ENCODE results near the gene AKAP13.

The AKAP13 gene

GRCh38 chr15:85568261-85568808 is 187.9 kb downstream of the AKAP13 start:
- no peaks in the 10 kb centered on the region for H3K27me3 ChIP-seq (ENCODE audit: control insufficient read depth in 3 of 3, insufficient read depth in 3 of 3, low read depth in 1 of 3, low read length in 3 of 3)
- H3K9me3 ChIP-seq (replicated peaks in 1 of 2; ENCODE audit: control insufficient read depth in 2 of 2, insufficient read depth in 1 of 2, low read depth in 1 of 2, low read length in 2 of 2): no peaks in the 10 kb centered on the region
- no peak overlapping the region for H4K91ac ChIP-seq (ENCODE audit: low read depth, low read length, poor library complexity)
- DNase-seq (ENCODE audit: low spot score): no peak
- H3K36me3 ChIP-seq (replicated peaks in 1 of 2; ENCODE audit: control insufficient read depth in 2 of 2, insufficient read depth in 2 of 2, low read length in 2 of 2): no peaks in the 10 kb centered on the region
- H3K79me1 ChIP-seq (ENCODE audit: low read depth, low read length): no peaks in the 10 kb centered on the region
- no peak overlapping the region for H3K4me2 ChIP-seq (ENCODE audit: insufficient read depth, low read length, poor library complexity, severe bottlenecking)
- H2BK15ac ChIP-seq (ENCODE audit: low read length): no peak overlapping the region
- H4K8ac ChIP-seq (ENCODE audit: low read depth, low read length): no peak overlapping the region
- H3K23ac ChIP-seq (ENCODE audit: low read depth, low read length, poor library complexity): no peak overlapping the region
- no peak overlapping the region for H2BK5ac ChIP-seq (ENCODE audit: low read length)
- no peak overlapping the region for H3K9ac ChIP-seq (ENCODE audit: low read depth, low read length, poor library complexity)
- H2BK12ac ChIP-seq (ENCODE audit: low read length): no peak overlapping the region
- no peak overlapping the region for H3K18ac ChIP-seq (ENCODE audit: low read length)
- no peak overlapping the region for H2AK5ac ChIP-seq (ENCODE audit: low read depth, low read length)
- no peak overlapping the region for H3K27ac ChIP-seq (replicated peaks; ENCODE audit: low read length)
- no CpG with 5 or more reads among the region's 7 CpGs for WGBS, 2 donors (ENCODE audit: extremely low coverage in 2 of 2, insufficient read length in 2 of 2, insufficient replicate concordance in 1 of 2)
- H2AFZ ChIP-seq (ENCODE audit: low read length): no peak overlapping the region
- no peak overlapping the region for H3K4ac ChIP-seq (ENCODE audit: low read length)
- H2BK120ac ChIP-seq (ENCODE audit: low read depth, low read length): no peak overlapping the region
- H3K4me1 ChIP-seq (ENCODE audit: control insufficient read depth in 2 of 2, insufficient read depth in 1 of 2, low read depth in 1 of 2, low read length in 2 of 2): peaks cover 0 to 1% of the 10 kb centered on the region in 2 donors
- no peak overlapping the region for H3K4me3 ChIP-seq (ENCODE audit: low read length in 2 of 2)
- H3K14ac ChIP-seq (ENCODE audit: low read length): no peak overlapping the region

DNA sequence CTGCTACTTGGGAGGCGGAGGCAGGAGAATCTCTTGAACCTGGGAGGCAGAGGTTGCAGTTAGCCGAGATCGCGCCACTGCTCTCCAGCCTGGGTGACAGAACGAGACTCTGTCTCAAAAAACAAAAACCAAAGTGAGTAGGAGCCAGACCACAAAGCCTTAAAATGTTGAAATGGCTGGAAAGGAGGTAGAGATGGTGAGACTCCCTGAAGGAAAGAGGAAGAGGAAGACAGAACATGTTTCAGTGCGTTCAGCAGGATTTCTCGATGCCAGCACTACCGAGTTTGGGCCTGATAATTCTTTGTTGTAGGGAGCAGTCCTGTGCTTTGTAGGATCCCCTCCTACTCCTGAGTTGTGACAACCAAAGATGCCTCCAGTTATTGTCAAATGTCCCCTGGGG is 189.9 kb downstream of the AKAP13 start:
- Histone ChIP-seq H3K4ac (ENCODE audit: low read length) (no peak overlapping the region), H3K36me3 (replicated peaks in 1 of 2; ENCODE audit: control insufficient read depth in 2 of 2, insufficient read depth in 2 of 2, low read length in 2 of 2) (peaks cover 0 to 8% of the 10 kb centered on the region in 2 donors), H3K9me3 (replicated peaks in 1 of 2; ENCODE audit: control insufficient read depth in 2 of 2, insufficient read depth in 1 of 2, low read depth in 1 of 2, low read length in 2 of 2) (no peaks in the 10 kb centered on the region), H4K8ac (ENCODE audit: low read depth, low read length) (no peak overlapping the region), H3K23ac (ENCODE audit: low read depth, low read length, poor library complexity) (no peak overlapping the region), H3K79me1 (ENCODE audit: low read depth, low read length) (no peaks in the 10 kb centered on the region), H2AK5ac (ENCODE audit: low read depth, low read length) (no peak overlapping the region), H3K4me3 (ENCODE audit: low read length in 2 of 2) (no peak overlapping the region), H2BK120ac (ENCODE audit: low read depth, low read length) (no peak overlapping the region), H3K9ac (ENCODE audit: low read depth, low read length, poor library complexity) (no peak overlapping the region), H3K4me1 (ENCODE audit: control insufficient read depth in 2 of 2, insufficient read depth in 1 of 2, low read depth in 1 of 2, low read length in 2 of 2) (peaks cover 0 to 1% of the 10 kb centered on the region in 2 donors), H2BK12ac (ENCODE audit: low read length) (no peak overlapping the region), H2BK5ac (ENCODE audit: low read length) (no peak overlapping the region), H2BK15ac (ENCODE audit: low read length) (no peak overlapping the region), H4K91ac (ENCODE audit: low read depth, low read length, poor library complexity) (no peak overlapping the region), H3K18ac (ENCODE audit: low read length) (no peak overlapping the region), H3K4me2 (ENCODE audit: insufficient read depth, low read length, poor library complexity, severe bottlenecking) (no peak overlapping the region), H3K14ac (ENCODE audit: low read length) (no peak overlapping the region), H3K27ac (replicated peaks; ENCODE audit: low read length) (no peak overlapping the region), H2AFZ (ENCODE audit: low read length) (no peak overlapping the region), H3K27me3 (ENCODE audit: control insufficient read depth in 3 of 3, insufficient read depth in 3 of 3, low read depth in 1 of 3, low read length in 3 of 3) (no peaks in the 10 kb centered on the region)
- DNase-seq (ENCODE audit: low spot score): no peak
- no CpG with 5 or more reads among the region's 8 CpGs for WGBS, 2 donors (ENCODE audit: extremely low coverage in 2 of 2, insufficient read length in 2 of 2, insufficient replicate concordance in 1 of 2)

GRCh38 chr15:85571780-85572179 is 191.4 kb downstream of the AKAP13 start:
- H2BK5ac ChIP-seq (ENCODE audit: low read length): no peak overlapping the region
- H2BK12ac ChIP-seq (ENCODE audit: low read length): no peak overlapping the region
- no CpG with 5 or more reads among the region's 1 CpG for WGBS, 2 donors (ENCODE audit: extremely low coverage in 2 of 2, insufficient read length in 2 of 2, insufficient replicate concordance in 1 of 2)
- no peak overlapping the region for H3K18ac ChIP-seq (ENCODE audit: low read length)
- H3K14ac ChIP-seq (ENCODE audit: low read length): no peak overlapping the region
- no peak overlapping the region for H3K27ac ChIP-seq (replicated peaks; ENCODE audit: low read length)
- peaks cover 0 to 1% of the 10 kb centered on the region in 2 donors for H3K4me1 ChIP-seq (ENCODE audit: control insufficient read depth in 2 of 2, insufficient read depth in 1 of 2, low read depth in 1 of 2, low read length in 2 of 2)
- H4K8ac ChIP-seq (ENCODE audit: low read depth, low read length): no peak overlapping the region
- no peak overlapping the region for H3K23ac ChIP-seq (ENCODE audit: low read depth, low read length, poor library complexity)
- H3K9ac ChIP-seq (ENCODE audit: low read depth, low read length, poor library complexity): no peak overlapping the region
- H3K36me3 ChIP-seq (replicated peaks in 1 of 2; ENCODE audit: control insufficient read depth in 2 of 2, insufficient read depth in 2 of 2, low read length in 2 of 2): peaks cover 0 to 21% of the 10 kb centered on the region in 2 donors
- H2BK120ac ChIP-seq (ENCODE audit: low read depth, low read length): no peak overlapping the region
- H2BK15ac ChIP-seq (ENCODE audit: low read length): no peak overlapping the region
- H3K4me2 ChIP-seq (ENCODE audit: insufficient read depth, low read length, poor library complexity, severe bottlenecking): no peak overlapping the region
- H3K4me3 ChIP-seq (ENCODE audit: low read length in 2 of 2): no peak overlapping the region
- H3K27me3 ChIP-seq (ENCODE audit: control insufficient read depth in 3 of 3, insufficient read depth in 3 of 3, low read depth in 1 of 3, low read length in 3 of 3): no peaks in the 10 kb centered on the region
- H2AFZ ChIP-seq (ENCODE audit: low read length): no peak overlapping the region
- H3K9me3 ChIP-seq (replicated peaks in 1 of 2; ENCODE audit: control insufficient read depth in 2 of 2, insufficient read depth in 1 of 2, low read depth in 1 of 2, low read length in 2 of 2): no peaks in the 10 kb centered on the region
- no peaks in the 10 kb centered on the region for H3K79me1 ChIP-seq (ENCODE audit: low read depth, low read length)
- H4K91ac ChIP-seq (ENCODE audit: low read depth, low read length, poor library complexity): no peak overlapping the region
- DNase-seq (ENCODE audit: low spot score): no peak
- H2AK5ac ChIP-seq (ENCODE audit: low read depth, low read length): no peak overlapping the region
- no peak overlapping the region for H3K4ac ChIP-seq (ENCODE audit: low read length)

DNA sequence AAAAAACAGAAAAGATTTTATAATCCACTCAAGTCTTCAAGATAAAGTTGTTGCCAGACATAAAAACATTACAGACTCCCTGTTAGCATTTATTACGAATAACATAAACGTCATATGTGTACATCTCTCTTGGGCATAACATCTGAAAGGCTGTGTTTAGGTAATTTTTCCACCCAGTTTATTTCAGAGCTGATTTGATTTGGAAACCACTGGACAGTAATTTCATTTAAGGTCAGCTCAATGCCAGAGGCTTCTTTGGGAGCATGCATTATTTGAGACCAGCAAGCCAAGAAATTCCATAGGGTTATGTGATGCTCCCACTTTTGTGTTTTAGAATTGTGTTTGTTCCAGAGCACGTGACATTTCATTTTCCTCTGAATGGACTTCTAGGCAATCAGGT is 196.0 kb downstream of the AKAP13 start:
- Histone ChIP-seq H2BK15ac (ENCODE audit: low read length) (no peak overlapping the region), H4K91ac (ENCODE audit: low read depth, low read length, poor library complexity) (no peak overlapping the region), H2AK5ac (ENCODE audit: low read depth, low read length) (no peak overlapping the region), H2BK120ac (ENCODE audit: low read depth, low read length) (no peak overlapping the region), H3K14ac (ENCODE audit: low read length) (no peak overlapping the region), H3K79me1 (ENCODE audit: low read depth, low read length) (no peaks in the 10 kb centered on the region), H4K8ac (ENCODE audit: low read depth, low read length) (no peak overlapping the region), H3K27me3 (ENCODE audit: control insufficient read depth in 3 of 3, insufficient read depth in 3 of 3, low read depth in 1 of 3, low read length in 3 of 3) (no peaks in the 10 kb centered on the region), H2BK12ac (ENCODE audit: low read length) (no peak overlapping the region), H3K4ac (ENCODE audit: low read length) (no peak overlapping the region), H3K36me3 (replicated peaks in 1 of 2; ENCODE audit: control insufficient read depth in 2 of 2, insufficient read depth in 2 of 2, low read length in 2 of 2) (peaks cover 22 to 62% of the 10 kb centered on the region in 2 donors), H2BK5ac (ENCODE audit: low read length) (no peak overlapping the region), H2AFZ (ENCODE audit: low read length) (no peak overlapping the region), H3K4me3 (ENCODE audit: low read length in 2 of 2) (no peak overlapping the region), H3K23ac (ENCODE audit: low read depth, low read length, poor library complexity) (no peak overlapping the region), H3K9me3 (replicated peaks in 1 of 2; ENCODE audit: control insufficient read depth in 2 of 2, insufficient read depth in 1 of 2, low read depth in 1 of 2, low read length in 2 of 2) (no peaks in the 10 kb centered on the region), H3K18ac (ENCODE audit: low read length) (no peak overlapping the region), H3K9ac (ENCODE audit: low read depth, low read length, poor library complexity) (no peak overlapping the region), H3K4me2 (ENCODE audit: insufficient read depth, low read length, poor library complexity, severe bottlenecking) (no peak overlapping the region), H3K27ac (replicated peaks; ENCODE audit: low read length) (no peak overlapping the region), H3K4me1 (ENCODE audit: control insufficient read depth in 2 of 2, insufficient read depth in 1 of 2, low read depth in 1 of 2, low read length in 2 of 2) (peaks cover 0 to 3% of the 10 kb centered on the region in 2 donors)
- no CpG with 5 or more reads among the region's 3 CpGs for WGBS, 2 donors (ENCODE audit: extremely low coverage in 2 of 2, insufficient read length in 2 of 2, insufficient replicate concordance in 1 of 2)
- DNase-seq (ENCODE audit: low spot score): no peak

All from neuronal stem cell (in vitro differentiated cells).